GM21723 (cell line): ENCODE results near the gene MANBA.

Experiments
- ATAC-seq: cut with Tn5 transposase; IDR thresholded peaks from one replicate; pipeline ENCODE4 v1.9.1; 2021; ENCODE audit warnings: mild to moderate bottlenecking, moderate library complexity; ENCODE audit not compliant: unreplicated experiment

The MANBA gene

GRCh38 chr4:102760645-102761295 is at the start of gene MANBA:
Gene MANBA (minus strand): TSS chr4:102760968. CDS start chr4:102760894, 74 bp downstream.
- peak; percentile 96 for ATAC-seq

DNA sequence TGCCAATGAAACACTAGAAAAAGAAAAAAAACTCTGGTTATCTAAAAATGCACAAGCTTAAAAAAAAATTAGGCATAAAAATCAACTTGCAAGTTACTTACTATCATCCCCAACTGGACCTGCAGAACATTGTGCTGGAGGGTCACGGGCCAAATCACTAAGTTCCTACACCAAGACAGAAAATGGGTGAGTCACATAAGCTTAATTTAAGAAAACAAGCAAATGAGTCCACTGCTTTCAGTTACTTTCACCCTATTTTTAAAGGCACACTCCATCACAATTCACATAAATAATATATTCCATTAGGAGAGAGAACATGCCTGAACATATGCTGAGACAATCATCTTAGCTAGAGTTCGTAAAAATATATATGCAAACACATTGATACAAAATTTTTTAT is 48.9 kb upstream of the MANBA start:
- no peak for ATAC-seq

DNA sequence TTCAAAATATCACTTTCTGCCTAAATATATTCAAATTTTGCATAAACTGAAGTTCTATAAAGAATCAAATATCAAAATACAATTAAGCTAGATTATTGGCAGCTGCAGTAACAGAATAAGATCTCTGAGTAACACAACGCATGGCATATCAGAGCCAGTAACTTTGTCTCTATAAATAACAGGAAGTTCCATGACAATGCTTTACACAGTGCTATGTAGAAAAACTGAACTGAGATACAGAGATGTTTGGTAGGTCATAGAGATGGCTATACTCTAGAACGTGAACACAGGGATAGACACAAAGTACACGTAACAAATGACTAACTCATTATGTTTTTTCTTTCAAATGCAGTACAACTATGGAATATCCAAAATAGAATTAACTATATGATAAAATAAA is 48.4 kb upstream of the MANBA start:
- ATAC-seq: no peak

DNA sequence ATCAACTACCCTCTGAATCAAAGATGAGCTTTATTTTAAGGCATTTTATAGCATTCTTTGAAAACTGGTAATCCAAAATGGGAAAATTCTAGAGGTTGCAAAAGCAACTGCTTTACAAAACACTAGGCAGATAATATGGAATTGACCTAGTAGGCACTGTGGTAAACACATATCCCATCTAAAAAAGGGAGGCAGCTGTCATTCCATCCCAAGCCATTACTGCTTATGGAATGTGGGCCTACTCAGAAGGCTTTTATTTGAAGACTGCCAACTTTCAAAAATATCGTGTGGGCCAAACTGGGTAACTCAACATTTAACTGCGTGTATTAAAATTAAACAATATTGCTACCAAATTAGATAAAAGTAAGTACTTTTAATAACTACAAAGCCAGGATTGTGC is 47.2 kb upstream of the MANBA start:
- ATAC-seq: no peak

DNA sequence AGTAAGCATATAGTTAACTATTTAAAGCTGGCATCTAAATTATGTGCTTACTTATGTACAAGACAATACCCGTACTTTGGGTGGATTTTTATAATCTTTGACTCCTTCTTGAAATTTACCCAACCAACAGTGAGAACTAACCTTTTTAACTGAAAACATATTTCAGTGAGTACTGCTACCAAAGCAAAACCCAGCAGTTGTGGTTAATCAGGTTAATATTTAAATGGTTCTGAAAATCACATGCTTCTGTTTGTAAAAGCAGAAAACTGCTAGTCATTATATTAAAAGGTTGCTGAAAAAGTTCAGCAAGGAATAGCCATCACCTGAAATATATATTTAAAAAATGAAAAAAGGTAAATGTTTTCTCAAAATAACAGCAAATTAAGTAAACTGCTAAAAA is 46.6 kb upstream of the MANBA start:
- no peak for ATAC-seq

- ATAC-seq: no peak
Observed at GRCh38 chr4:102799816-102800215, 39.0 kb upstream of the MANBA start.

DNA sequence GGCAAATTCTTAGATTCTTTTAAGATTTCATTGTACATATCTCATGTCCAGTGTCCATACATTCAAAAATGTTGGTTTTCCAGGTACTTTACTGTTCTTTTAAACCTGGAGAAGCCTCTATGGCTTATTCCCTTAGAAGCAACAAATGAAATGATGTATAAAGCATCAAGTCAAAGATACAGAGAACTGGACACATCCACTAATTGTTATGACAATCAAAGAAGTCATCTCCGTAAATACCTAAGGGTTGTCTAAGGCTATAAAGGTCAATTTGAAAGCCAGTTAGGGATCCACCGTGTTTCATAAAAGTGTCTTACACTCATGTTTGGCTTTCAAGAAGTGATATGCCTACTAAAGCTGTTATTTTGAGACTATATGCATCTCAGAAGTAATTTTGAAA is 34.2 kb upstream of the MANBA start:
- no peak for ATAC-seq

GRCh38 chr4:102792361-102792936 is 31.7 kb upstream of the MANBA start:
- ATAC-seq: no peak

DNA sequence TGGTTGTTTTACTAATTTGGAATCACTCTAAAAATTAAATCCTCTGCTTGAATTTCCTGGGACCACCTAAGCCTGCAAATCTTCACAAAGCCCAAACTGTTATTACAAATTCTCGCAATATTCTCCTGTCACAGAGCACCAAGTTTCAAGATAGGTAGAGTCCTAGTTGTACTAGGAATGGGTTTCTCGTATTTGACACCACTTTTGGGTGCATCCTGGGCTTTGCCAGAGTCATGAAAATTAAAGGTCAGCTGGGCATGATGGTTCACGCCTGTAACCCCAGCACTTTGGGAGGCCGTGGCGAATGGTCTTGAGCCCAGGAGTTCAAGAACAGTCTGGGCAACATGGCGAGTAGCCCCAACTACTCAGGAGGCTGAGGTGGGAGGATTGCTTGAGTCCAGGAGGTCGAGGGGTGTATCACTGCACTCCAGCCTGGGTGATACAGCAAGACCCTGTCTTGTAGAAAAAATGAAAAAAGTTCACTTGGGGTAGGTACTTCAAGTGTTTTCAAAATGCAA is 30.6 kb upstream of the MANBA start:
- ATAC-seq: no peak

DNA sequence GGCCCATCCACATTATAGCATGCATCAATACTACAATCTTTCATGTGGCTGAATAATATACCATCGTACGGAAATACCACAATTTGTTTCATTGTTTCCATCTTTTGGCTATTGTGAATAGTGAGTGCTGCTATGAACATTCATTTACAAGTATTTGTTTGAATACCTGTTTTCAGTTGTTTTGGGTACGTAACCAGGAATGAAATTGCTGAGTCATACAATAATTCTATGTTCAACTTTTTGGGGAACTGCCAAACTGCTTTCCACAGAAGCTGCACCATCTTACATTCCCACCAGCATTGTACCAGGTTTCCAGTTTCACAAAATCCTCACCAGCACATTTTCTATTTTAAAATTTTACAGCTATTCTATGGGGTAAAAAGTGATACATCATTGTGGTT is 28.5 kb upstream of the MANBA start:
- ATAC-seq: no peak

GRCh38 chr4:102787944-102788343 is 27.2 kb upstream of the MANBA start:
- ATAC-seq: no peak

- ATAC-seq: no peak
Observed at GRCh38 chr4:102787096-102787881, 26.5 kb upstream of the MANBA start.

GRCh38 chr4:102786279-102786678 is 25.5 kb upstream of the MANBA start:
- no peak for ATAC-seq

- no peak for ATAC-seq
Observed at GRCh38 chr4:102783006-102783405, 22.2 kb upstream of the MANBA start.

DNA sequence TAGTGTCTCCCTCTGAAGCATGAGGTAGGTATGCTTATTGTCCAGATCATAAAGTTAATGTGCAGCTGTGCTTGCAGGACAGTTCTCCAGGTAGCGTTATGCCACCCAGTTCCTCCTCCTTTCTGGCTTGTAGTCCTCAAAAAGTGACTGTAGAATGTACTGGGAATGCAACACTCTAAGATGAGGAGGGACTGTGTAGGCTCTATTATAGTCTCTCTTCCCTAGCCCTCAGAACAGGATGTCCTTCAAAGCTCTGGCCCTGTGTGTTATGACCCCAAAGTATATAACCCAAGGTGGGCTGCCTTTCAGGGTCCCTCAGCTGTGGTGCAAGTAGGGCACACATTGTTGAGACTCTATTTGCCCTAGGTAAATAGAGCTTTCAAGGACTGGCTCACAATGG is 20.8 kb upstream of the MANBA start:
- no peak for ATAC-seq

DNA sequence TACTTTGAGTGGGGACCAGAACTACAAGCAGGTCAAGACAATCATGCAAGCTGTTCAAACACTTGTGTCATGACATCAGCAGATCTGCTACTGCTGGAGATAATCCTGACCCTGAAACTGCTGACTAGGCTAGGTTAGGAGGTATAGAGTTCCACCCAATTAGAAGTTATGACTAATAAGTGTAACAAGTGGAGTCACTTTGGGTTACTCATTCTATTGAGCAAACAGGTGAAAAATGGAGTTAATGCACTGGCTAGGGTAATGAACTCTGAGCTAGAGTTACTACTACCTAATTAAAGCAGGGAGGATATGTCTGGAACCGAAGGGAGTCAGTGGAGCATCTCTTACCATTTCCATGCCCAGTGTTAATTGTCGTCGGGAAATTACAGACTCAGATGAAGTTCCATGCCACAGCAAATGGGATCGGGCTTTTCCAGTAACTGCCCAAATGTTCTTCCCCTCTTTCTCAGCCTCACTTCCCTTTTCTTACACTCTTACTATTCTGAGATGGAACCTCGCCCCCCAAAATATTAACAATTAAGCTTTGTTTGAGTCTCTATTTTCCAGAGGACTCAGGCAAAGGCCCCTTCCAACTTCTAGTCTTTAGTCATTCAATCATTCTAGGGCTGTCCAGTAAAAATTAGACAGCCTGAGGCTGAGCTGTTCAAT is 19.8 kb upstream of the MANBA start:
- ATAC-seq: no peak

- no peak for ATAC-seq
Observed at GRCh38 chr4:102779204-102779603, 18.4 kb upstream of the MANBA start.

- no peak for ATAC-seq
Observed at GRCh38 chr4:102778720-102779119, 18.0 kb upstream of the MANBA start.

DNA sequence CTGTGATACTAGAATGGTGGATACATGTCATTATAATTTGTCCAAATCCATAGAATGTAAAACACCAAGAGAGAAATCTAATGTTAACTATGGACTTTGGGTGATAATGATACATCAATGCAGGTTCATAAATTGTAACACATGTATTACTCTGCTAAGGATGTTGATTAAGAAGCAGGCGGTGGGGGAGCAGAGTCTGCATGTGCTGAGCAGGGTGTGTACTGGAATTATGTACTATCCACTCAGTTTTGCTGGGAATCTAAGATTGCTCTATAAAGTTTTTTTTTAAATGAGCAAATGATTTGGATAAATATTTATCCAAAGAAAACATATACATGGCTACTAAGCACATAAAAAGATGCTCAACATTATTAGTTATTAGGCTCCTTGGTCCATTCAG is 15.0 kb upstream of the MANBA start:
- no peak for ATAC-seq

DNA sequence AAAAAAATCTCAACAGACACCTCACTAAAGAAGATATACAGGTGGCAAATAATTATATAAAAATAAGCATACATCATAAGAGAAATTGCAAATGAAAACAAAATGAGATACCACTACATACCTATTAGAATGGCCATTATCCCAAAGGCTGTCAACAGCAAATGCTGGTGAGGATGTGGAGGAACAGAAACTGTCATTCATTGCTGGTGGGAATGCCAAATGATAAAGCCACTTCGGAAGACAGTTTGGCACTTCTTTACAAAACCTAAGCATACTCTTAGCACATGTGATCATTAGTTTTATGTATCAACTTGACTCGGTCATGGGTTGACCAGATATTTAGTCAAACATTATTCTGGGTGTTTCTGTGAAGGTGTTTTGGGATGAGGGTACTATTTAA is 13.5 kb upstream of the MANBA start:
- no peak for ATAC-seq

- no peak for ATAC-seq
Observed at GRCh38 chr4:102772738-102773340, 12.1 kb upstream of the MANBA start.
